Sigmoid colon (tissue), 3 donors: ENCODE measurements around the gene MYRFL.

ENCODE experiments used
- CTCF ChIP-seq, 4 experiments: fragments of 450-650 bp in 3 of 4; fragments of 200-600 bp in 1 of 4; IDR thresholded peaks; one replicate each; pipeline ENCODE4 v1.5.1; 2016 to 2019; ENCODE audit warnings: antibody characterized with exemption in 4 of 4, mild to moderate bottlenecking in 3 of 4, moderate library complexity in 2 of 4
- POLR2A ChIP-seq, 2 donors: fragments of 450-650 bp; IDR thresholded peaks; one replicate each; pipeline ENCODE4 v1.6.1; 2016; ENCODE audit warnings: antibody characterized with exemption in 2 of 2, mild to moderate bottlenecking in 2 of 2, moderate library complexity in 2 of 2

GRCh38 chr12:69966839-69967238 lies 141.8 kb downstream of the MYRFL start:
- no peak for TF ChIP-seq CTCF (IDR thresholded peaks at IDR 0.05)
- no peak for TF ChIP-seq POLR2A (IDR thresholded peaks at IDR 0.05)
